NB4 (cell line): ENCODE measurements around the gene KCNJ5.
"Not testable (repeated sequence)": the region's sequence is repeated elsewhere in the genome, so short reads cannot be mapped to it uniquely, and the experiment has no call there.

Experiments used
- DNase-seq: peaks from one replicate; pipeline ENCODE4 v3.0.0; 2010; ENCODE audit warnings: low read depth
- H3K4me3 ChIP-seq: one replicate; pipeline ENCODE4 v1.5.1; 2011; ENCODE audit warnings: mild to moderate bottlenecking, low read depth, low read length, moderate library complexity
- MAX ChIP-seq: IDR thresholded peaks from 2 replicates; pipeline ENCODE4 v1.6.1; 2011; ENCODE audit warnings: low read depth, low read length
- MYC ChIP-seq: IDR thresholded peaks from 2 replicates; pipeline ENCODE4 v1.6.1; 2011; ENCODE audit warnings: low read depth, low read length
- POLR2A ChIP-seq: IDR thresholded peaks from 2 replicates; pipeline ENCODE4 v1.6.1; 2011; ENCODE audit warnings: mild to moderate bottlenecking; ENCODE audit not compliant: insufficient read length; ENCODE audit errors: extremely low read depth
- TF ChIP-seq, protein P1 (sequence below): IDR thresholded peaks from one replicate; pipeline ENCODE4 v1.5.1; 2012; ENCODE audit warnings: low read depth, low read length

The KCNJ5 gene

GRCh38 chr11:128916037-128916572 is 24.9 kb downstream of the KCNJ5 start:
- no peak overlapping the region for H3K4me3 ChIP-seq
- no peak for TF ChIP-seq POLR2A
- DNase-seq: no peak

DNA sequence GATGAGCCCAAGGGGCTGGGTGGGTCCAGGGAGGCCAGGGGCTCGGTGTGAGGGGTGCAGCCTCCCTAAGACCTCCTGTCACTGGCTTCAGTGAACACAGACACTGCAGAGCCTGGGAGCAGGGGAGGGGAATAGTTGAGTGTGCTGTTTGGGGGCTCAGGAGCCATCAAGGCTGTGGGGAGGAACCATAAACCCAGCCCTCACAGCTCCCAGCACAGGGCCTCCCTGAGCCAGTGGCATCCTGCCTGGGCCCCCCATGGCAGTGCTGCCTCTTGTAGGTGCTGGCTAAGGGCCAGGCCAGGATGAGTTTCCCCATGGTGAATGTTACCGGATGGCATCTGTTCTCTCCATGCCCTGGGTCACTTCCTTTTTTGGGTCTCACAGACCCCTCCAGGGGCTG is 25.5 kb downstream of the KCNJ5 start:
- no peak for DNase-seq
- TF ChIP-seq, protein P1, sequence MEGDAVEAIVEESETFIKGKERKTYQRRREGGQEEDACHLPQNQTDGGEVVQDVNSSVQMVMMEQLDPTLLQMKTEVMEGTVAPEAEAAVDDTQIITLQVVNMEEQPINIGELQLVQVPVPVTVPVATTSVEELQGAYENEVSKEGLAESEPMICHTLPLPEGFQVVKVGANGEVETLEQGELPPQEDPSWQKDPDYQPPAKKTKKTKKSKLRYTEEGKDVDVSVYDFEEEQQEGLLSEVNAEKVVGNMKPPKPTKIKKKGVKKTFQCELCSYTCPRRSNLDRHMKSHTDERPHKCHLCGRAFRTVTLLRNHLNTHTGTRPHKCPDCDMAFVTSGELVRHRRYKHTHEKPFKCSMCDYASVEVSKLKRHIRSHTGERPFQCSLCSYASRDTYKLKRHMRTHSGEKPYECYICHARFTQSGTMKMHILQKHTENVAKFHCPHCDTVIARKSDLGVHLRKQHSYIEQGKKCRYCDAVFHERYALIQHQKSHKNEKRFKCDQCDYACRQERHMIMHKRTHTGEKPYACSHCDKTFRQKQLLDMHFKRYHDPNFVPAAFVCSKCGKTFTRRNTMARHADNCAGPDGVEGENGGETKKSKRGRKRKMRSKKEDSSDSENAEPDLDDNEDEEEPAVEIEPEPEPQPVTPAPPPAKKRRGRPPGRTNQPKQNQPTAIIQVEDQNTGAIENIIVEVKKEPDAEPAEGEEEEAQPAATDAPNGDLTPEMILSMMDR: no peak
- TF ChIP-seq MAX (no peak), MYC (no peak), POLR2A (no peak)
- H3K4me3 ChIP-seq: no peak overlapping the region

GRCh38 chr11:128917144-128917724 is 26.1 kb downstream of the KCNJ5 start:
- TF ChIP-seq MYC (no peak), POLR2A (no peak), MAX (no peak)
- H3K4me3 ChIP-seq: no peak overlapping the region
- no peak for DNase-seq

GRCh38 chr11:128919216-128919615 is 28.1 kb downstream of the KCNJ5 start:
- TF ChIP-seq, protein P1: no peak
- no peak for TF ChIP-seq MAX
- no peak for TF ChIP-seq POLR2A
- no peak for TF ChIP-seq MYC
- no peak overlapping the region for H3K4me3 ChIP-seq
- DNase-seq: no peak

DNA sequence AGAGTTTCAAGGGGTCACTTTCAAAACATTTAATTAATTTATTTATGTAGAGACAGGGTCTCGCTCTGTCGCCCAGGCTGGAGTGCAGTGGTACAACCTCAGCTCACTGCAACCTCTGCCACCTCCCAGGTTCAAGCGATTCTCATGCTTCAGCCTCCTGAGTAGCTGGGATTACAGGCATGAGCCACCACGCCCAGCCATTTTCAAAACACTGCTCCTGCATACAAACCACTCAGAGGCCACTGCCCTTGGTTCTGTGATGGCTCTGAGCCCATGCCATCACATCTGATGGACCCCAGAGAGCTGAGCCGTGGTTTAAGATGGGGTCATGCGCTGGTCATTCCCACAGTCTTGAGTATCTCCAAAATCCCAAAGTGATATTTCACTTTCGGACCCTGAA is 28.5 kb downstream of the KCNJ5 start:
- DNase-seq, H3K4me3 ChIP-seq: not testable (repeated sequence)

- TF ChIP-seq MAX (no peak), MYC (no peak), POLR2A (no peak)
- TF ChIP-seq, protein P1: no peak
- no peak overlapping the region for H3K4me3 ChIP-seq
- DNase-seq: no peak
Measured at GRCh38 chr11:128920666-128921065, 29.5 kb downstream of the KCNJ5 start.

- TF ChIP-seq MAX: no peak
- TF ChIP-seq, protein P1: no peak
- TF ChIP-seq POLR2A: no peak
- no peak for TF ChIP-seq MYC
- DNase-seq: no peak
- H3K4me3 ChIP-seq: no peak overlapping the region
Measured at GRCh38 chr11:128921793-128922192, 30.6 kb downstream of the KCNJ5 start.
